A673 (cell line): Measurements from ENCODE around the gene STX5.

Source experiments
- CTCF ChIP-seq: fragments of 300-800, 200-600 bp; sonication (generic); conservative IDR thresholded peaks from 2 replicates; pipeline ENCODE4 v1.5.1; 2017; ENCODE audit warnings: low read depth, mild to moderate bottlenecking, antibody characterized with exemption, low read length, moderate library complexity, mixed read lengths
- EZH2 ChIP-seq: fragments of 200-600 bp; sonication (generic); IDR thresholded peaks from 2 replicates; pipeline ENCODE4 v1.6.1; 2017; ENCODE audit warnings: borderline replicate concordance, low read depth, mild to moderate bottlenecking, mixed read lengths, antibody characterized with exemption, low read length; ENCODE audit not compliant: poor library complexity, severe bottlenecking

- TF ChIP-seq CTCF (no peak), EZH2 (no peak)
These were observed 21.1 kb downstream of the STX5 start for GRCh38 chr11:62810748-62811147.
